HFF-Myc (cell line): Measurements from ENCODE around the gene HGF.

Experiments
- DNase-seq: peaks from one replicate; pipeline ENCODE4 v3.0.0-alpha.2; 2011; ENCODE audit warnings: low read depth; ENCODE audit errors: extremely low read depth
- H3K4me3 ChIP-seq: replicated peaks from 2 replicates; pipeline ENCODE4 v1.5.1; 2011; ENCODE audit warnings: low read depth, mild to moderate bottlenecking, control low read depth, low read length
- CTCF ChIP-seq: IDR thresholded peaks from 2 replicates; pipeline ENCODE4 v1.5.1; 2012; ENCODE audit warnings: mild to moderate bottlenecking, low read depth, low read length, control low read depth; ENCODE audit errors: missing control alignments

HGF gene

GRCh38 chr7:81652225-81652624 lies 117.6 kb downstream of the HGF start:
- no peak overlapping the region for H3K4me3 ChIP-seq
- TF ChIP-seq CTCF: no peak
- no peak for DNase-seq
